Chondrocyte (in vitro differentiated cells): ENCODE measurements around the gene HS6ST2. TPM values are rescaled to one million over a fixed set of nuclear protein-coding genes. Genes with fewer than 3 reads are reported as not detected.
A peak's percentile ranks its signal among the peaks of the same experiment; 100 is the strongest.

ENCODE experiments used
- DNase-seq: peaks from one replicate; pipeline ENCODE4 v3.0.0; 2021; ENCODE audit warnings: mixed read lengths, low spot score
- H3K27ac Mint-ChIP-seq: one replicate; pipeline ENCODE4 v1.8.0; 2021; ENCODE audit warnings: mild to moderate bottlenecking, moderate library complexity, mixed read lengths; ENCODE audit not compliant: unreplicated experiment
- H3K27me3 Mint-ChIP-seq: 2 replicates; pipeline ENCODE4 v1.8.0; 2021; ENCODE audit warnings: low read depth, mixed read lengths
- H3K36me3 Mint-ChIP-seq: 2 replicates; pipeline ENCODE4 v1.8.0; 2021; ENCODE audit warnings: low read depth, mixed read lengths
- H3K4me1 Mint-ChIP-seq: 2 replicates; pipeline ENCODE4 v1.8.0; 2021; ENCODE audit warnings: low read depth, mild to moderate bottlenecking, mixed read lengths
- H3K4me3 Mint-ChIP-seq: one replicate; pipeline ENCODE4 v1.8.0; 2021; ENCODE audit warnings: mild to moderate bottlenecking, moderate library complexity, mixed read lengths; ENCODE audit not compliant: unreplicated experiment
- H3K9me3 Mint-ChIP-seq: 2 replicates; pipeline ENCODE4 v1.8.0; 2021; ENCODE audit warnings: low read depth, mixed read lengths
- total RNA-seq: library from RNA; stranded (reverse); gene quantifications from 3 replicates; pipeline ENCODE4 v1.2.1, GENCODE V29; 2021
- TF ChIP-seq, protein P1 (sequence below): fragments of 200-600 bp; sonication (generic); IDR thresholded peaks from 2 replicates; pipeline ENCODE4 v1.5.0; 2021; ENCODE audit warnings: antibody characterized with exemption, mild to moderate bottlenecking, moderate library complexity

HS6ST2 gene
- total RNA-seq, 1 donor from 2014 or later: 1.9 TPM

DNA sequence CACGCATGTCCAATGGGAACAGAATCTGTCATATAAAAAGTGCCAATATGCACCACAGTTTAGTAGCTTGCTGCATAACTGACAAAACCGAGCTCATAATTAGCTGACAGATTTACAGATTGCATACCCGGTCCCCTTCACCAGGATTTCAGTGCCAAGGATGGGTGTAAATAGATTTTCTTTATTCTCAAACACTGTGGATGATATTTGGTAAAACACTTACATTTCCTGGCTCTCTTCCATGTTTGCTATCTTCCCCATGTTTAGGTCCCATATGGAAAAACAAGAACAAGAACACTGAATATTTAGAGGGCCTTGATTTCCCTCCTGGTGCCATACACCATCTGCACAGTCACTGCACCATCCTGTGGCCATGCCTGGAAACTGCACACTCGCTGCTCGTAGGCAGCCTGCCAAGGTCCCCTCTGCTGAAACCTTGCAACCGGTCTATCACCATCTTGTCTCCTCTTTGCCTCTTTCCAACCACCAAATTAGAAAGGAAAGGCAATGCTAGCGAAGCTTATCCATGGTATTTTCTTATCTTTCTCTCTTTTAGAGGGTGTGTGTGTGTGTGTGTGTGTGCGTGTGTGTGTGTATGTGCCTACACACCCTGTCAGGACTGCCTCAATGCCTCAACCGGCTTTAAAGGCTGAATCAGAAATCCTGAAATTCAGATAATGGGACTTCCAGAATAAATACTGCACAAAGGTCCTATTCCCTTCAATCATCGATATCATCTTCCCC, 345.4 kb downstream of the HS6ST2 start:
- Mint-ChIP-seq H3K4me3 (no peak overlapping the region), H3K36me3 (no peaks in the 10 kb centered on the region), H3K27ac (no peak overlapping the region), H3K4me1 (no peaks in the 10 kb centered on the region), H3K9me3 (no peaks in the 10 kb centered on the region), H3K27me3 (peaks cover 4% of the 10 kb centered on the region)
- TF ChIP-seq, protein P1, sequence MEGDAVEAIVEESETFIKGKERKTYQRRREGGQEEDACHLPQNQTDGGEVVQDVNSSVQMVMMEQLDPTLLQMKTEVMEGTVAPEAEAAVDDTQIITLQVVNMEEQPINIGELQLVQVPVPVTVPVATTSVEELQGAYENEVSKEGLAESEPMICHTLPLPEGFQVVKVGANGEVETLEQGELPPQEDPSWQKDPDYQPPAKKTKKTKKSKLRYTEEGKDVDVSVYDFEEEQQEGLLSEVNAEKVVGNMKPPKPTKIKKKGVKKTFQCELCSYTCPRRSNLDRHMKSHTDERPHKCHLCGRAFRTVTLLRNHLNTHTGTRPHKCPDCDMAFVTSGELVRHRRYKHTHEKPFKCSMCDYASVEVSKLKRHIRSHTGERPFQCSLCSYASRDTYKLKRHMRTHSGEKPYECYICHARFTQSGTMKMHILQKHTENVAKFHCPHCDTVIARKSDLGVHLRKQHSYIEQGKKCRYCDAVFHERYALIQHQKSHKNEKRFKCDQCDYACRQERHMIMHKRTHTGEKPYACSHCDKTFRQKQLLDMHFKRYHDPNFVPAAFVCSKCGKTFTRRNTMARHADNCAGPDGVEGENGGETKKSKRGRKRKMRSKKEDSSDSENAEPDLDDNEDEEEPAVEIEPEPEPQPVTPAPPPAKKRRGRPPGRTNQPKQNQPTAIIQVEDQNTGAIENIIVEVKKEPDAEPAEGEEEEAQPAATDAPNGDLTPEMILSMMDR: peak; percentile 87
- no peak for DNase-seq

DNA sequence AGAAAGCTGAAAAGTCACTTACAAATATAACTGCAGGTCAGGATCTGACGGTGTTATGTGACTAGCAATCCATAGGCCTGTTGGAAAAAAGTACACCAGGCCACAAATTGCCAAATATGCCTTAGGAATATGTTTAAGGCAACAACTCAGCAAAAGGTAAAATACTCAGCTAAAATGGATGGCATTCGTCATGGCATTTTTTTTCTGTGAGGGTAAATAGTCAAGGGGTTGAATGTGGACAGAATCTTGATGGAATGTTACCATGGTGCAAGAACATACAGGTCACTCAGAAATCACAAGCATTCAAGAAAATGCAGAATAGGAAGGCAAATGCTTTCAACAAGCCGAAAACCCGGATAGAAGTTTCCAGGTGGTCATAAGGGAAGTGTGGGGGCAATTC, 347.9 kb downstream of the HS6ST2 start:
- Mint-ChIP-seq H3K27ac (no peak overlapping the region), H3K36me3 (no peaks in the 10 kb centered on the region), H3K4me3 (no peak overlapping the region), H3K9me3 (no peaks in the 10 kb centered on the region), H3K27me3 (peaks cover 1% of the 10 kb centered on the region), H3K4me1 (no peaks in the 10 kb centered on the region)
- no peak for DNase-seq
- TF ChIP-seq, protein P1: no peak

DNA sequence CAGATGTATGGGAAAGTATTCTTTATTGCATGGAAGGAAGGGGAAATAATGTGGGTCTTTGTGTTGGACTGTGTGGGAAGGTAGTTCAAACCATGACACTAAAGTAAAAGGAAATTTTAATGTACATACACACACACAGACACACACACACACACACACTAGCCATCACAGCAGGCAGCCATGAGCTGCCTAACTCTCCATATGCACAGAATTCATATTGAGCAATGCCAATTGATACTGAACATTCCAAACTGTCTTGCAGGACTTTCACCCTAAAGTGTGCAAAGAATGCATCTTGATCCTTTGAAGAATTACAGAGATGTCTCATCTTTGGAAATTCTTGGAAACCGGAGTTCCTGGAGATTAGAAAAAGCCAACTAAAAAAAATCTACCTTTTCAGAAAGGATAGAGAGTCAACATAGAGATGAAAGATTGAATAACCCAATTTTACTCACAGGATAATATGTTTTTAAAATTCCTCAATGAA, 349.0 kb downstream of the HS6ST2 start:
- no peak for DNase-seq
- no peaks in the 10 kb centered on the region for H3K36me3 Mint-ChIP-seq
- no peaks in the 10 kb centered on the region for H3K4me1 Mint-ChIP-seq
- H3K27me3 Mint-ChIP-seq: peaks cover 1% of the 10 kb centered on the region
- H3K27ac Mint-ChIP-seq: no peak overlapping the region
- TF ChIP-seq, protein P1: no peak
- H3K4me3 Mint-ChIP-seq: no peak overlapping the region
- no peaks in the 10 kb centered on the region for H3K9me3 Mint-ChIP-seq

DNA sequence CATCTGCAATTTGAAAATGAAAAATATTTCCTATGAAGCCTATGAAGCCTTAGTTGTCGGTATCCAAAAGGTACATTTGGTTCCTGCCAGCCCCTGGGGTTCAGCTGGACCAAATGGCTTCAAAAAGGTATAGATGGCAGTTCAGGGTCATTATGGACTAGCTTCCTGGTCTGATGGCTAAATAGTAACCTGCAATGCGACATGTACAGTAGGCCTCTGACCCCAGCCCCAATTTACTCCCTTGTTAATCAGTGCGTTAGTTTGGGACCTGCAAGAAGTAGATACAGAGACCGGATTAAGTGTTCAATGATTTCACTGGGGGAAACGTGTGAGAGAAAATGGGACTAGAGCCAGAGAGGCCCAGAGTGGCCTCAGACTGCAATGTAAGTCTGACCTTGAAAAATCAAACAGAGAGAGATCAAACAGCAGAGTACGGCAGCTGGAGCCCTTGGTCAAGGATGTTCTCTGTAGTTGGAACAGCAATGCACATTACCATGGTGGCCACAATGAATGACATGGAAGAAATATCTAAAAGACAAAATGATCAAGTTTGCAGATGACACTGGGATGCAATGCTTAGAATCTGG, 354.6 kb downstream of the HS6ST2 start:
- no peak for DNase-seq
- H3K9me3 Mint-ChIP-seq: no peaks in the 10 kb centered on the region
- H3K4me1 Mint-ChIP-seq: no peaks in the 10 kb centered on the region
- H3K27me3 Mint-ChIP-seq: peaks cover 7% of the 10 kb centered on the region
- TF ChIP-seq, protein P1: no peak
- no peak overlapping the region for H3K4me3 Mint-ChIP-seq
- H3K27ac Mint-ChIP-seq: no peak overlapping the region
- no peaks in the 10 kb centered on the region for H3K36me3 Mint-ChIP-seq

DNA sequence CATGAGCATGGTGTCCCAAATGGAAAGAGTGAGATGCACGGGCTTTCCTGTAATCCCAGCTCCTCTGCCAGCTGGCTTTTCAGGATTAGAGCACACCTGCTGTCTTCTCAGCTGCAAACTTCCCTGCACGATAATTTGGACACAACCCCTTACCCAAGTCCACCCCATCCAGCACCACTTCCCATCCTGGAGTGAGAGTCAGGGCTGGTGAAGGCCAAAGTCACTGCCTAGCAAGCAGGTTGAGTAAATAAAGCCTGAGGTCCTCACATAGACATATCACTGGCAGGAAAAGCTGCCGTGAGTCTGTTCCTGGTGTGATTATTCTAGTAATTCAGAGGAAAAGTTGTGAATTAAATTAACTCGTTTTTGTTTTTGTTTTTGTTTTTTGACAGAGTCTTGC, 355.7 kb downstream of the HS6ST2 start:
- no peak for DNase-seq
- Mint-ChIP-seq H3K4me1 (no peaks in the 10 kb centered on the region), H3K27ac (no peak overlapping the region), H3K4me3 (no peak overlapping the region), H3K36me3 (no peaks in the 10 kb centered on the region), H3K27me3 (peaks cover 6% of the 10 kb centered on the region), H3K9me3 (no peaks in the 10 kb centered on the region)
- TF ChIP-seq, protein P1: no peak
